Measurements from ENCODE around the gene CADPS2.

DNA sequence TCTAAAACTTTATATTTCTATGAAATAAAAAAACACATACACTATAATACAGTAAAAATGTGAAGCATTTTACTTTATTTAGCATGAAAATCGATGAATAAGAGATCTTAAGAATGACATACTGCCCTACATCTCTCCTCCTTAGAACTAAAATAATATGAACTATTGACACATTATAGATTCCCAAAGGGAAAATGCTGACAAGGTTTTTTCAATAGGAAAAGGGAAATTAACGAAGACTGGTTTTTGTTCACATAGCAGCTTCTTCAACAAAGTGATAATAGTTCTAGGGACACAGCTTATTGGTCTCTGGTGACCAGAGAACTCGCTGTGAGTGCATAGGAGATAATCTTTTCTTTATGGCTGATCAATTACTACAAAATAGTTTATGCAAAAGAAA is 523.8 kb downstream of the CADPS2 start:
- TF ChIP-seq, protein P1, sequence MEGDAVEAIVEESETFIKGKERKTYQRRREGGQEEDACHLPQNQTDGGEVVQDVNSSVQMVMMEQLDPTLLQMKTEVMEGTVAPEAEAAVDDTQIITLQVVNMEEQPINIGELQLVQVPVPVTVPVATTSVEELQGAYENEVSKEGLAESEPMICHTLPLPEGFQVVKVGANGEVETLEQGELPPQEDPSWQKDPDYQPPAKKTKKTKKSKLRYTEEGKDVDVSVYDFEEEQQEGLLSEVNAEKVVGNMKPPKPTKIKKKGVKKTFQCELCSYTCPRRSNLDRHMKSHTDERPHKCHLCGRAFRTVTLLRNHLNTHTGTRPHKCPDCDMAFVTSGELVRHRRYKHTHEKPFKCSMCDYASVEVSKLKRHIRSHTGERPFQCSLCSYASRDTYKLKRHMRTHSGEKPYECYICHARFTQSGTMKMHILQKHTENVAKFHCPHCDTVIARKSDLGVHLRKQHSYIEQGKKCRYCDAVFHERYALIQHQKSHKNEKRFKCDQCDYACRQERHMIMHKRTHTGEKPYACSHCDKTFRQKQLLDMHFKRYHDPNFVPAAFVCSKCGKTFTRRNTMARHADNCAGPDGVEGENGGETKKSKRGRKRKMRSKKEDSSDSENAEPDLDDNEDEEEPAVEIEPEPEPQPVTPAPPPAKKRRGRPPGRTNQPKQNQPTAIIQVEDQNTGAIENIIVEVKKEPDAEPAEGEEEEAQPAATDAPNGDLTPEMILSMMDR (IDR thresholded peaks at IDR 0.05; ENCODE audit: extremely low read depth in 1 of 2, insufficient read depth in 1 of 2, low read depth in 1 of 2, low read length in 2 of 2) = no peak
- TF ChIP-seq POLR2AphosphoS5 (IDR thresholded peaks at IDR 0.05; ENCODE audit: insufficient read depth, low read depth, low read length) (no peak), POLR2A (IDR thresholded peaks at IDR 0.05; ENCODE audit: low read depth, low read length) (no peak), EZH2 (IDR thresholded peaks at IDR 0.05; ENCODE audit: borderline replicate concordance, low read depth, low read length, severe bottlenecking) (no peak), JUN (IDR thresholded peaks at IDR 0.05; ENCODE audit: borderline replicate concordance, insufficient read depth, insufficient read length, low read depth) (no peak), FOS (IDR thresholded peaks at IDR 0.05; ENCODE audit: borderline replicate concordance, insufficient read depth, low read length) (no peak)
- TF ChIP-seq, protein P2, sequence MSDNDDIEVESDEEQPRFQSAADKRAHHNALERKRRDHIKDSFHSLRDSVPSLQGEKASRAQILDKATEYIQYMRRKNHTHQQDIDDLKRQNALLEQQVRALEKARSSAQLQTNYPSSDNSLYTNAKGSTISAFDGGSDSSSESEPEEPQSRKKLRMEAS (IDR thresholded peaks at IDR 0.05; ENCODE audit: insufficient read depth, insufficient read length) = no peak
